Adipocyte (in vitro differentiated cells): ENCODE data around the gene PPBP.

ENCODE experiments used
- DNase-seq: peaks from one replicate; pipeline ENCODE4 v3.0.0-alpha.2; 2015; ENCODE audit warnings: low read depth
- H3K27me3 ChIP-seq: replicated peaks from 2 replicates; pipeline ENCODE4 v1.7.0; 2013; ENCODE audit warnings: mild to moderate bottlenecking, low read length, moderate library complexity; ENCODE audit not compliant: control insufficient read depth, insufficient read depth
- H3K36me3 ChIP-seq: 2 replicates; pipeline ENCODE4 v1.7.0; 2013; ENCODE audit warnings: low read length, mild to moderate bottlenecking, moderate library complexity; ENCODE audit not compliant: control insufficient read depth, insufficient read depth, severe bottlenecking
- H3K4me1 ChIP-seq: 2 replicates; pipeline ENCODE4 v1.7.0; 2013; ENCODE audit warnings: mild to moderate bottlenecking, low read length, moderate library complexity; ENCODE audit not compliant: control insufficient read depth, insufficient read depth
- H3K4me3 ChIP-seq: 2 replicates; pipeline ENCODE4 v1.7.0; 2013; ENCODE audit warnings: mild to moderate bottlenecking, low read length, moderate library complexity
- H3K9ac ChIP-seq: 2 replicates; pipeline ENCODE4 v1.7.0; 2013; ENCODE audit warnings: mild to moderate bottlenecking, low read length, moderate library complexity
- H3K9me3 ChIP-seq: 2 replicates; pipeline ENCODE4 v1.7.0; 2013; ENCODE audit warnings: mild to moderate bottlenecking, low read length, moderate library complexity; ENCODE audit not compliant: control insufficient read depth

PPBP gene

GRCh38 chr4:73988061-73988460 is at the start of gene PPBP:
TSS of gene PPBP (minus strand) at chr4:73988190. CDS start at chr4:73988103, 87 bp downstream.
- Histone ChIP-seq H3K4me3 (no peak within 1 kb of the TSS), H3K27me3 (no peaks in the 10 kb centered on the region), H3K9me3 (no peaks in the 10 kb centered on the region), H3K4me1 (no peaks in the 10 kb centered on the region), H3K36me3 (no peaks in the 10 kb centered on the region), H3K9ac (no peak within 1 kb of the TSS)
- DNase-seq = no peak

GRCh38 chr4:74037076-74037955 is 49.3 kb upstream of the PPBP start:
- H3K4me1 ChIP-seq = peaks cover 17% of the 10 kb centered on the region
- peak overlapping the region; percentile 89 for H3K9ac ChIP-seq
- peak overlapping the region; percentile 96 for H3K4me3 ChIP-seq
- no peaks in the 10 kb centered on the region for H3K36me3 ChIP-seq
- DNase-seq = no peak
- H3K9me3 ChIP-seq = no peaks in the 10 kb centered on the region
- H3K27me3 ChIP-seq = no peaks in the 10 kb centered on the region

- Histone ChIP-seq H3K9ac (no peak overlapping the region), H3K4me1 (peaks cover 13% of the 10 kb centered on the region), H3K4me3 (no peak overlapping the region), H3K27me3 (no peaks in the 10 kb centered on the region), H3K36me3 (no peaks in the 10 kb centered on the region), H3K9me3 (no peaks in the 10 kb centered on the region)
- DNase-seq = peak; percentile 54
These were observed 45.7 kb upstream of the PPBP start for GRCh38 chr4:74033739-74034138.

GRCh38 chr4:74032064-74032463 is 44.1 kb upstream of the PPBP start:
- Histone ChIP-seq H3K9ac (no peak overlapping the region), H3K4me3 (no peak overlapping the region), H3K27me3 (no peaks in the 10 kb centered on the region), H3K36me3 (no peaks in the 10 kb centered on the region), H3K9me3 (no peaks in the 10 kb centered on the region), H3K4me1 (peaks cover 13% of the 10 kb centered on the region)
- DNase-seq = no peak

- Histone ChIP-seq H3K9ac (no peak overlapping the region), H3K27me3 (no peaks in the 10 kb centered on the region), H3K4me3 (no peak overlapping the region), H3K36me3 (no peaks in the 10 kb centered on the region), H3K4me1 (peaks cover 13% of the 10 kb centered on the region), H3K9me3 (no peaks in the 10 kb centered on the region)
- DNase-seq = no peak
These were observed 43.6 kb upstream of the PPBP start for GRCh38 chr4:74031576-74031975.

GRCh38 chr4:74030285-74030684 is 42.3 kb upstream of the PPBP start:
- H3K4me3 ChIP-seq = no peak overlapping the region
- no peak for DNase-seq
- H3K9ac ChIP-seq = no peak overlapping the region
- peaks cover 13% of the 10 kb centered on the region for H3K4me1 ChIP-seq
- no peaks in the 10 kb centered on the region for H3K36me3 ChIP-seq
- peaks cover 5% of the 10 kb centered on the region for H3K9me3 ChIP-seq
- H3K27me3 ChIP-seq = no peaks in the 10 kb centered on the region

- H3K4me3 ChIP-seq = no peak overlapping the region
These were observed 40.5 kb upstream of the PPBP start for GRCh38 chr4:74028504-74028903.

GRCh38 chr4:74023709-74024108 is 35.7 kb upstream of the PPBP start:
- DNase-seq = no peak
- Histone ChIP-seq H3K4me3 (no peak overlapping the region), H3K27me3 (no peaks in the 10 kb centered on the region)

More at GRCh38 chr4:74028504-74028903, 40.5 kb upstream of the PPBP start:
- H3K9me3 ChIP-seq = peaks cover 5% of the 10 kb centered on the region
- no peaks in the 10 kb centered on the region for H3K27me3 ChIP-seq
- DNase-seq = no peak
- H3K36me3 ChIP-seq = no peaks in the 10 kb centered on the region
- H3K4me1 ChIP-seq = peaks cover 6% of the 10 kb centered on the region
- H3K9ac ChIP-seq = no peak overlapping the region

GRCh38 chr4:74021601-74022000 is 33.6 kb upstream of the PPBP start:
- no peak for DNase-seq

More at GRCh38 chr4:74023709-74024108, 35.7 kb upstream of the PPBP start:
- Histone ChIP-seq H3K36me3 (no peaks in the 10 kb centered on the region), H3K9me3 (peaks cover 5% of the 10 kb centered on the region), H3K9ac (no peak overlapping the region), H3K4me1 (no peaks in the 10 kb centered on the region)

GRCh38 chr4:74018771-74019170 is 30.8 kb upstream of the PPBP start:
- Histone ChIP-seq H3K9ac (no peak overlapping the region), H3K27me3 (no peaks in the 10 kb centered on the region), H3K4me3 (no peak overlapping the region), H3K36me3 (no peaks in the 10 kb centered on the region), H3K9me3 (no peaks in the 10 kb centered on the region), H3K4me1 (no peaks in the 10 kb centered on the region)
- DNase-seq = no peak

More at GRCh38 chr4:74021601-74022000, 33.6 kb upstream of the PPBP start:
- H3K4me3 ChIP-seq = no peak overlapping the region
- H3K27me3 ChIP-seq = no peaks in the 10 kb centered on the region
- H3K9ac ChIP-seq = no peak overlapping the region
- H3K36me3 ChIP-seq = no peaks in the 10 kb centered on the region
- no peaks in the 10 kb centered on the region for H3K4me1 ChIP-seq
- H3K9me3 ChIP-seq = peaks cover 5% of the 10 kb centered on the region

- H3K27me3 ChIP-seq = no peaks in the 10 kb centered on the region
- no peak overlapping the region for H3K9ac ChIP-seq
- no peak overlapping the region for H3K4me3 ChIP-seq
- no peak for DNase-seq
- no peaks in the 10 kb centered on the region for H3K36me3 ChIP-seq
- H3K4me1 ChIP-seq = no peaks in the 10 kb centered on the region
- H3K9me3 ChIP-seq = no peaks in the 10 kb centered on the region
These were observed 30.1 kb upstream of the PPBP start for GRCh38 chr4:74018116-74018515.
